Right atrium auricular region (tissue), 2 donors: Measurements from ENCODE around the gene CARS1. TPM values are rescaled to one million over a fixed set of nuclear protein-coding genes. Genes with fewer than 3 reads are reported as not detected.

ENCODE experiments used
- DNase-seq: peaks from one replicate; pipeline ENCODE4 v3.0.0-alpha.2; 2019; ENCODE audit warnings: low spot score
- H3K27ac ChIP-seq, 2 donors: fragments of 200-600 bp; sonication (generic); 1 replicate in 1 of 2; 2 replicates in 1 of 2; pipeline ENCODE4 v1.5.1; 2016 to 2019
- H3K27me3 ChIP-seq, 2 donors: fragments of 200-600 bp; sonication (generic); one replicate each; pipeline versions ENCODE4 v1.5.1 to v1.6.0; 2017 to 2019
- H3K36me3 ChIP-seq: fragments of 200-600 bp; sonication (generic); one replicate; pipeline ENCODE4 v1.5.1; 2016
- H3K4me1 ChIP-seq, 2 donors: fragments of 200-600 bp; sonication (generic); one replicate each; pipeline versions ENCODE4 v1.5.1 to v1.6.0; 2017 to 2019
- H3K4me3 ChIP-seq, 2 donors: fragments of 200-600 bp; sonication (generic); 1 replicate in 1 of 2; 2 replicates in 1 of 2; pipeline ENCODE4 v1.5.1; 2017 to 2019; ENCODE audit warnings: mild to moderate bottlenecking in 1 of 2, moderate library complexity in 1 of 2
- H3K9me3 ChIP-seq, 2 donors: fragments of 200-600 bp; sonication (generic); one replicate each; pipeline ENCODE4 v1.5.1; 2019
- total RNA-seq, 2 donors: library from RNA; depleted of rRNA; stranded (reverse); fragments of >200 nt; gene quantifications; one replicate each; pipeline ENCODE4 v1.1.0, GENCODE V29; 2016
- TF ChIP-seq, protein P1 (sequence below), 2 donors: fragments of 200-600 bp; sonication (generic); IDR thresholded peaks; one replicate each; pipeline ENCODE4 v1.5.1; 2019; ENCODE audit warnings: antibody characterized with exemption in 2 of 2

Gene CARS1
- total RNA-seq, 2 donors from 2014 or later, result 12.2 to 15.3 TPM

- Histone ChIP-seq H3K36me3 (peaks cover 24% of the 10 kb centered on the region), H3K27me3 (no peaks in the 10 kb centered on the region), H3K27ac (no peak overlapping the region), H3K4me1 (peaks cover 0 to 21% of the 10 kb centered on the region in 2 donors), H3K4me3 (no peak overlapping the region), H3K9me3 (no peaks in the 10 kb centered on the region)
- DNase-seq, result no peak
- TF ChIP-seq, protein P1, sequence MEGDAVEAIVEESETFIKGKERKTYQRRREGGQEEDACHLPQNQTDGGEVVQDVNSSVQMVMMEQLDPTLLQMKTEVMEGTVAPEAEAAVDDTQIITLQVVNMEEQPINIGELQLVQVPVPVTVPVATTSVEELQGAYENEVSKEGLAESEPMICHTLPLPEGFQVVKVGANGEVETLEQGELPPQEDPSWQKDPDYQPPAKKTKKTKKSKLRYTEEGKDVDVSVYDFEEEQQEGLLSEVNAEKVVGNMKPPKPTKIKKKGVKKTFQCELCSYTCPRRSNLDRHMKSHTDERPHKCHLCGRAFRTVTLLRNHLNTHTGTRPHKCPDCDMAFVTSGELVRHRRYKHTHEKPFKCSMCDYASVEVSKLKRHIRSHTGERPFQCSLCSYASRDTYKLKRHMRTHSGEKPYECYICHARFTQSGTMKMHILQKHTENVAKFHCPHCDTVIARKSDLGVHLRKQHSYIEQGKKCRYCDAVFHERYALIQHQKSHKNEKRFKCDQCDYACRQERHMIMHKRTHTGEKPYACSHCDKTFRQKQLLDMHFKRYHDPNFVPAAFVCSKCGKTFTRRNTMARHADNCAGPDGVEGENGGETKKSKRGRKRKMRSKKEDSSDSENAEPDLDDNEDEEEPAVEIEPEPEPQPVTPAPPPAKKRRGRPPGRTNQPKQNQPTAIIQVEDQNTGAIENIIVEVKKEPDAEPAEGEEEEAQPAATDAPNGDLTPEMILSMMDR (IDR thresholded peaks at IDR 0.05), result no peak
Measured at GRCh38 chr11:2981130-2981529, 76.1 kb downstream of the CARS1 start.

DNA sequence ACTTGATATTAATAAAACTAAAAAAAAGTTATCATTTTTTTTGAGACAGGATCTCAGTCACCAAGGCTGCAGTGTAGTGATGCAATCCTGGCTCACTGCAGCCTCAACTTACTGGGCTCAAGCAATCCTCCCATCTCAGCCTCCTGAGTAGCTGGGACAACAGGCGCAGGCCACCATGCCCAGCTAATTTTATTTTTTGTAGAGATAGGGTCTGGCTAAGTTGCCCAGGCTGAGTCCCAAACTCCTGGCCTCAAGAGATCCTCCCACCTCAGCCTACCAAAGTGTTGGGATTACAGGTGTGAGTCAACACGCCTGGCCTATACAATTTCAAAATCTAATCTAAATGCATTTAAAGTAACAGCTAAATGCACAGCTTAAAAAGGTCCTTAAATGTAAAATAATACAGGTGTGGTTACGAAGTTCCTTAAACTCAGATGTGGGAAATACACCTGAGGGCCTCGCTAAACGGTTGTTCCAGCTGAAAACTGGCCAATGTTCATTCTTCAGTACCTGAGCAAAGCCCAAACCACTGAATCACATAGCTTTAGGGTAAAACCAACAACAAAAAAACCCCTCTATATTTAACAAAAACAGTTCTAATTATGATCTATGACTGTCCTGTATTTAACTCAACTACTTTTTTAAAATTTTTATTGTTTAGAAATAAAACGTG, 76.9 kb downstream of the CARS1 start:
- no peak for DNase-seq
- no peaks in the 10 kb centered on the region for H3K27me3 ChIP-seq
- H3K4me1 ChIP-seq, result peaks cover 0 to 26% of the 10 kb centered on the region in 2 donors
- no peaks in the 10 kb centered on the region for H3K9me3 ChIP-seq
- no peak overlapping the region for H3K4me3 ChIP-seq
- no peak overlapping the region for H3K27ac ChIP-seq
- TF ChIP-seq, protein P1 (IDR thresholded peaks at IDR 0.05), result no peak
- H3K36me3 ChIP-seq, result peaks cover 27% of the 10 kb centered on the region

GRCh38 chr11:2977113-2977512, 80.1 kb downstream of the CARS1 start:
- Histone ChIP-seq H3K36me3 (peaks cover 51% of the 10 kb centered on the region), H3K9me3 (no peaks in the 10 kb centered on the region), H3K4me3 (no peak overlapping the region), H3K4me1 (peaks cover 0 to 17% of the 10 kb centered on the region in 2 donors), H3K27me3 (no peaks in the 10 kb centered on the region), H3K27ac (no peak overlapping the region)
- TF ChIP-seq, protein P1 (IDR thresholded peaks at IDR 0.05), result no peak
- no peak for DNase-seq

- Histone ChIP-seq H3K9me3 (no peaks in the 10 kb centered on the region), H3K27me3 (no peaks in the 10 kb centered on the region), H3K4me3 (no peak overlapping the region), H3K36me3 (peaks cover 58% of the 10 kb centered on the region), H3K4me1 (peaks cover 0 to 13% of the 10 kb centered on the region in 2 donors), H3K27ac (no peak overlapping the region)
- DNase-seq, result no peak
- TF ChIP-seq, protein P1 (IDR thresholded peaks at IDR 0.05), result no peak
Measured at GRCh38 chr11:2976294-2977063, 80.7 kb downstream of the CARS1 start.

GRCh38 chr11:2975594-2975993, 81.6 kb downstream of the CARS1 start:
- Histone ChIP-seq H3K27ac (no peak overlapping the region), H3K36me3 (peaks cover 67% of the 10 kb centered on the region), H3K4me1 (peaks cover 0 to 13% of the 10 kb centered on the region in 2 donors), H3K27me3 (no peaks in the 10 kb centered on the region), H3K9me3 (no peaks in the 10 kb centered on the region), H3K4me3 (no peak overlapping the region)
- DNase-seq, result no peak
- TF ChIP-seq, protein P1 (IDR thresholded peaks at IDR 0.05), result peak in 1 of 2 donors; percentile 59
